GM12873 (cell line): ENCODE measurements around the gene NRF1.

Experiments
- CTCF ChIP-seq: IDR thresholded peaks from 2 replicates; pipeline ENCODE4 v1.5.1; 2012; ENCODE audit warnings: low read depth, mild to moderate bottlenecking, moderate library complexity, low read length, control low read depth; ENCODE audit not compliant: insufficient read depth; ENCODE audit errors: missing control alignments

The NRF1 gene

DNA sequence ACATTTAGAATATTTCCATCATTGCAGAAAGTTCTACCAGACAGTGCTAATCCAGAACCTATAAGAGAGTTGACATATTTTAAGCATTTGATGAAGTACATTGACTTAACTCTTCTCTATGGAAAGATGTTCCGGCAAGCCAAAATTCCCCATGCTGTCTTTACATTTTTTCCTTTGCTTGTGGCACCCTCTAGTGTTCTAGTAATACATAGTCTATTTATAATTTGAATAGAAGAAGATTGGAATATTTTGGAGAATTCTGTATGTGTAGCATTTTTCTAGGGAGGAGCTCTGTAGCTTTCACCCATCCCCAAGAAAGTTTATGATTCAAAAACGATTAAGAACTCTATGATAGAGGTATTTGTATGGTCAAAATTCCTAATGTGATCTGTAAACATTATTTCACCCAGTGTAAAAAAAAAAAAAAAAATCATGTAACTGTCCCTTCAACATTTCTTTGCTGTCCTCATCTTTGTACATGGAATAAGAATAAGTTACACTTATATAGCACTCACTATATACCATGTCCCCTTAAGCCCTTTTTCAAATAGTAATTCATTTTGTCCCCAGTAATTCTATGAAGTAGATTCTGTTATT is 33.2 kb downstream of the NRF1 start:
- TF ChIP-seq CTCF, result peak; percentile 16

DNA sequence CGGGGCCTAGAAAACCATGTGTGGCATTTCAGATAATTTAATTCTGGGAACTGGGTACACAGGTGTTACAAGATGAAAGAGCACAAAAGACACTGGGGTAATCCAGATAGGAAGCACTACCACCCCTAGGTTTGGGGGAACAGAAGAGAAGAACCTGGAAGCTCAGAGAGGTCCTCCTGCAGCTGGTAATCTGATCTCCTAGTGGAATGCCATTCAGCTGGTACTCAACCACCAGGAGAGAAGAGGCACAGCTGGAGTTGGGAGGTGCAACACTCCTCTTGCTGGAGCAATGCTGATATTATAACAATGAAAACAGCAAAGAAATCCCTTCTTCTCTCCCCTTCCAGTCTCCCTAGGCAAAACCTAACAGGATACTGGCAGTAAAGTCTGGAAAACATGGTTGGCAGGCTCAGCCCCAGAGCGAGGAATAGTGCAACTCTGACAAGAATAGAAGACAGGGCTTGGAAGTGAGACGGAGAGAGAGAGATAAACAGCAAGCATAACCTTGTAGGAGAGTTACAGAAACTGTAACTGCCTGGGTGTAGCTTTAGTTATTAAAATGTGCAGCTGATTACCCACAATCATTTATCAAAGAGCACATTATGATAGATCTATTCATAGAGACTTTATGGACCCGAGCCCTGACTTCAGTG is 35.0 kb downstream of the NRF1 start:
- TF ChIP-seq CTCF, result no peak

DNA sequence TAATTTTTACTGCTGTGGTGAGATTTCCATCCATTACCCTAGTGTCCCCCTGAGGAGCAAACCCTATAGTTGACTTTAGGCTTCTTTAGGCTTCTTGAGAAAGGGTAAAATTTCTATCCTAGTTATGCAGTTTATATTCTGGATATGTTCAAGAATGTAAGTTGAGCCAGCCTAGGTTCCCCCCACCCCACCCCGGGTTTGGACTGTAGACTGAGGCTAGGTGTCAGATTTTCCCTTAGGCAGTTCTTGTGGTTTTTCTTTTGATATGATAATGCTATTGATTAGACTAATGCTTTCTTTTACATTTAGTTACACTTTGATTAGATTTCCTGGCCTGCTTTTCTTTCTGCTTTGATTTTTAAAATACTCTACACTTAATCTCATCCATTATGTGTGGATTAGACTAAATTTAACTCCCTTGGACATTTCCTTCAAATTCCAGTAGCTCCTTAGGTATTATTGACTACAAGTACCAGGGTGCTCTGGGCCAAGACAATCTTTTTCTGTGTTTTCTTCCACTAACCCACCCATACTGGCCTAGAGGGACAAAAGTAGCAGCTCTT is 37.7 kb downstream of the NRF1 start:
- TF ChIP-seq CTCF, result no peak

GRCh38 chr7:129650056-129650758 is 38.7 kb downstream of the NRF1 start:
- no peak for TF ChIP-seq CTCF

DNA sequence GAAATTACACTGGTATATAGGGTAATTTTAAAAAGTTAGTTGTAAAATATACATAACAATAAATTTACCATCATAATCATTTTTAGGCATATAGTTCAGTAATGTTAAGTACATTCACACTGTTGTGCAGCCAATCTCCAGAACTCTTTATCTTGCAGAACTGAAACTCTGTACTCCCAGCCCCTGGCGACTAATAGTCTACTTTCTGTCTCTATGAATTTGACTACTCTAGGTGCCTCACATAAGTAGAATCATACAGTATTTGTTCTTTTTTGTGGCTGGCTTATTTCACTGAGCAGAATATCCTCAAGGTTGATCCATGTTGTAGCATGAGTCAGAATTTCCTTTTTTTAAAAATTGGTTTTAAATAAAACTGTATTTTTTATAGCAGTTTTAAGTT is 41.4 kb downstream of the NRF1 start:
- TF ChIP-seq CTCF, result no peak

DNA sequence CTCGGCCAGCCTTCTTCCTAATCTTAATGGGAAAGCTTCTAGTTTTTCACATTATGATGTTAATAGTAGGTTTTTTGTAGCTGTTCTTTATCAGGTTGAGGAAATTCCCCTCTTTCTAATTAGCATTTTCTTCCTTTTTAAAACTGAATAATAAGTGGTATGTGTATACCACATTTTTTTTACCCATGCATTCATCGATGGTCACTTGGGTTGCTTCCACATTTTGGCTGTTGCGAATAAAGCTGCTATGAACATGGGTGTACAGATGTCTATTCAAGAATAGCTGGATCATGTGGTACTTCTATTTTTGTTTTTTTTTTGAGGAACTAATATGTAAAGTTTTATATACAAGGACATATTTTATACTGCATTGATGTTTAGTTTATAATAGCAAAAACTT is 44.3 kb downstream of the NRF1 start:
- no peak for TF ChIP-seq CTCF

DNA sequence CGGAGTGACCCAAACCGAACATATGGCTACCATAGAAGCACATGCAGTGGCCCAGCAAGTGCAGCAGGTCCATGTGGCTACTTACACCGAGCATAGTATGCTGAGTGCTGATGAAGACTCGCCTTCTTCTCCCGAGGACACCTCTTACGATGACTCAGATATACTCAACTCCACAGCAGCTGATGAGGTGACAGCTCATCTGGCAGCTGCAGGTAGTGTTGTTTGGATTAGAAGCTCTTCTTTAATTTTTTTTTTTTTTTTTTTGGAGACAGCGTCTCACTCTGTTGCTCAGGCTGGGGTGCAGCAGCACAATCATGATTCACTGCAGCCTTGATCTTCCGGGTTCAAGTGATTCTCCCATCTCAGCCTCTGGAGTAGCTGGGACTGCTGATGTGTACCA is 45.8 kb downstream of the NRF1 start:
- TF ChIP-seq CTCF, result no peak
